ENCODE measurements around the gene SEMA5A.

DNA sequence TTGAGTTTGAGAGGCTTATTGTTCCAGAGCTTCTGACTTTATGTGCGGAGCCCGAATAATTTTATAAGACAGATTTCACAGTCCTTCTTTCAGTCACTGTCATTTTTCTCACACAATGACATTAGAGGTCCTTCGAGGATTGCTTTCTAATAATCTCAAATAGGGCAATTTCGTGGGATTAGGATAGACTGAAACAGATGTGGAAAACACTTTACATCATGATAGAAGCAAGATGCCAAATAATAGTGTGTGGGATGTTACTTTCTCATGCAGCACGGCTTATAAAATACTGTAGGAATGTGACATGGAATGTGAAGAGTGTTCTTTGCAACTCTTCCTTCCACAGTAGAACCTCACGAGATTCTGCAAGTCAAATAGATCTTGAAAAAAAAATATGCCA lies 451.3 kb downstream of the SEMA5A start:
- TF ChIP-seq CREM (IDR thresholded peaks at IDR 0.05) (no peak), CREM (CRISPR knock-in tag; IDR thresholded peaks at IDR 0.05) (no peak), CTCF (CRISPR knock-in tag; IDR thresholded peaks at IDR 0.05) (no peak)
